NB4 (cell line): ENCODE data around the gene SETD9.
A peak's percentile ranks its signal among the peaks of the same experiment; 100 is the strongest.

Source experiments
- DNase-seq: peaks from one replicate; pipeline ENCODE4 v3.0.0; 2010; ENCODE audit warnings: low read depth
- H3K4me3 ChIP-seq: one replicate; pipeline ENCODE4 v1.5.1; 2011; ENCODE audit warnings: mild to moderate bottlenecking, low read depth, low read length, moderate library complexity
- MYC ChIP-seq: IDR thresholded peaks from 2 replicates; pipeline ENCODE4 v1.6.1; 2011; ENCODE audit warnings: low read depth, low read length
- POLR2A ChIP-seq: IDR thresholded peaks from 2 replicates; pipeline ENCODE4 v1.6.1; 2011; ENCODE audit warnings: mild to moderate bottlenecking; ENCODE audit not compliant: insufficient read length; ENCODE audit errors: extremely low read depth
- TF ChIP-seq, protein P1 (sequence below): IDR thresholded peaks from one replicate; pipeline ENCODE4 v1.5.1; 2012; ENCODE audit warnings: low read depth, low read length
- TF ChIP-seq, protein P2 (sequence below): IDR thresholded peaks from 2 replicates; pipeline ENCODE4 v1.6.1; 2011; ENCODE audit warnings: low read depth, low read length

SETD9 gene

DNA sequence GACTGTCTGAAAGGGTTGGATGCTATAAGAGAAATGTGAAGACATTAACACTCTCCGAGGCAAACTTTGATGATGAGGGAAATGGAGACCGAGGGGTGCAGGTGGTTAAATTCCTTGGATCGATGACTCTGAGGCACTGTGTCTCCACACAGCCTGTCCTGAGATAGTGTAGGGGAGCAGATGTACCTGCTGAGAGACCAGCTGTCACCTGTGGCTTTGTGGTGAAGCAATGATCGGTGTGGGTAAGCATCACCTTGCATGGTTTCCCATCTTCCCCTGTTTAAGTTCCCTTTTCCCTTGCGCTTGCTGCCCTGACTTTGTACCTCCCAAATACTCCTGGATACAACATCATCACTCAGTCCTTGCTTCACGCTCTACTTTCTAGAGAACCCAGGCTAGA, 52.4 kb downstream of the SETD9 start:
- no peak for DNase-seq
- TF ChIP-seq, protein P1, sequence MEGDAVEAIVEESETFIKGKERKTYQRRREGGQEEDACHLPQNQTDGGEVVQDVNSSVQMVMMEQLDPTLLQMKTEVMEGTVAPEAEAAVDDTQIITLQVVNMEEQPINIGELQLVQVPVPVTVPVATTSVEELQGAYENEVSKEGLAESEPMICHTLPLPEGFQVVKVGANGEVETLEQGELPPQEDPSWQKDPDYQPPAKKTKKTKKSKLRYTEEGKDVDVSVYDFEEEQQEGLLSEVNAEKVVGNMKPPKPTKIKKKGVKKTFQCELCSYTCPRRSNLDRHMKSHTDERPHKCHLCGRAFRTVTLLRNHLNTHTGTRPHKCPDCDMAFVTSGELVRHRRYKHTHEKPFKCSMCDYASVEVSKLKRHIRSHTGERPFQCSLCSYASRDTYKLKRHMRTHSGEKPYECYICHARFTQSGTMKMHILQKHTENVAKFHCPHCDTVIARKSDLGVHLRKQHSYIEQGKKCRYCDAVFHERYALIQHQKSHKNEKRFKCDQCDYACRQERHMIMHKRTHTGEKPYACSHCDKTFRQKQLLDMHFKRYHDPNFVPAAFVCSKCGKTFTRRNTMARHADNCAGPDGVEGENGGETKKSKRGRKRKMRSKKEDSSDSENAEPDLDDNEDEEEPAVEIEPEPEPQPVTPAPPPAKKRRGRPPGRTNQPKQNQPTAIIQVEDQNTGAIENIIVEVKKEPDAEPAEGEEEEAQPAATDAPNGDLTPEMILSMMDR = no peak
- TF ChIP-seq MYC = no peak
- no peak for TF ChIP-seq POLR2A
- TF ChIP-seq, protein P2, sequence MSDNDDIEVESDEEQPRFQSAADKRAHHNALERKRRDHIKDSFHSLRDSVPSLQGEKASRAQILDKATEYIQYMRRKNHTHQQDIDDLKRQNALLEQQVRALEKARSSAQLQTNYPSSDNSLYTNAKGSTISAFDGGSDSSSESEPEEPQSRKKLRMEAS = no peak
- H3K4me3 ChIP-seq = no peak overlapping the region

DNA sequence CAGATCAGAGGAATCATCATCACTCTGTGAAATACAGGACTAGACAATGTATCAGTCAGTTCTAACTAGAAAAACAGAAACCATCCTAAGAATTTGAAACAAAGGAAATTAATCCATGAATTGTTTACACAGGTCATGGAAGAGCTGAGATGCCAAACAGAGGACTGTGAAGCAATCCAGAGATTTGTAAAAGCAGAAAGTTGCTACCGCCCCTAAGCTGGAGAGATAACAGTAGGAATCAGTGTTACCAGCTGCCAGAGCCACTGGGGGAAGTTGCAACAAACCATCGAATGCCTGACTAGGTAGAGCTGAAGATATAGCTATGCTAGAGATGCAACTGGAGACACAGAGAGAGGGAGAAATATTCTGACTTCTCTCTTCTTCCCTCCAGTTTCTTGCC, 52.9 kb downstream of the SETD9 start:
- TF ChIP-seq MYC (no peak), POLR2A (no peak)
- TF ChIP-seq, protein P1 = no peak
- TF ChIP-seq, protein P2 = no peak
- H3K4me3 ChIP-seq = no peak overlapping the region
- no peak for DNase-seq

DNA sequence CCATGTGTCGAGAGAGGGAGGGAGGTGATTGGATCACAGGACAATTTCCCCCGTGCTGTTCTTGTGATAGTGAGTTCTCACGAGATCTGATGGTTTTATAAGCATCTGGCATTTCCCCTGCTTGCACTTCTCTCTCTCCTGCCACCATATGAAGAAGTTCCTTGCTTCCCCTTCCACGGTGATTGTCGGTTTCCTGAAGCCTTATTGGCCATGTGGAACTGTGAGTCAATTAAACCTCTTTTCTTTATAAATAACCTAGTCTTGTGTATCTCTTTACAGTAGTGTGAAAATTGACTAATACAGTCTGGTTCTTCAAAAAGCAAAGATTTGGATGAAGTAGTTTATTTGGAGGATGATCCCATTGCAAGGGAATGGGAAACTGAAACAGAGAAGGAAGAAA, 53.9 kb downstream of the SETD9 start:
- no peak for TF ChIP-seq MYC
- TF ChIP-seq POLR2A = no peak
- TF ChIP-seq, protein P2 = no peak
- TF ChIP-seq, protein P1 = no peak
- H3K4me3 ChIP-seq = no peak overlapping the region
- peak; percentile 15 for DNase-seq

DNA sequence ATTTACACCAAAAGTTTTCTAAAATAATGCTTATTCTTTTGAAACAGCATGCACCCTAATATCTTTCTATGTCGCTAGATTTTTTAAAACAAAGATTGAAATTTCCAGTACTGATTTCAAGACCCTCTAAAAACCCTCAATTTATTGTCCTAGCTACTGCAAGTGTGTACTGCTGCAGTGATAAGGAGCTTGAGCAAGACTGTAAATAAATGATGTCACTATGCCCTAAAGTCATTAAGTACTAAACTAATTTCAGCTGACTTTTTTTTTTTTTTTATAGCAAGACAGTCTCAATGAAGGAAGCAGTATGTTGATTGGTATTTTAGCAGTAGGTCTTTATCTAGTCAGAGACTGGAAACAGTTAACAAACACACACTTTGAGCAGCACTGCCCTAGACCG, 54.8 kb downstream of the SETD9 start:
- no peak for DNase-seq
- TF ChIP-seq MYC (no peak), POLR2A (no peak)
- TF ChIP-seq, protein P1 = no peak
- TF ChIP-seq, protein P2 = no peak
- H3K4me3 ChIP-seq = no peak overlapping the region
